ENCODE measurements around the gene TNIP1.

DNA sequence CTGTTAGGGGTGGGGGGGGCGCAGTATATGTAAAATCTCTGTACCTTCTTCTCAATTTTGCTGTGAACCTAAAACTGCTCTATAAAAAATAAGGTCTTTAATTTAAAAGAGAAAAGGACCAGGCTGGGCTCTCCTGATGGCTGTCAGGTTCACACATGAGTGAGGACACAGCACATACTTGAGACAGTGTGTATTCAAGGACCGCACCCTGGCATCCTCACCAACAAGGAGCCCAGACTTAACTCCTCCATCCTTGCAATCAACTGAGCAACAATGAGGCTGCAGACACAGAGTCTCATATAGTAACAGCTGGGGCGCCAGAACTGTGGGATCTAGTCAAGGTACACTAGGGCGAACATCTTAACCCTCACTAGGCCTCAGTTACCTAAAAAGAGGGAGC, 9.8 kb downstream of the TNIP1 start:
- TF ChIP-seq POLR2AphosphoS5 (IDR thresholded peaks at IDR 0.05; ENCODE audit: low read depth, low read length) (no peak), POLR2A (IDR thresholded peaks at IDR 0.05; ENCODE audit: low read depth, low read length) (no peak)

Measured in GM12892 (cell line).